GM12878 (cell line): Measurements from ENCODE around the gene MAML2. TPM values are rescaled to one million over a fixed set of nuclear protein-coding genes. Genes with fewer than 3 reads are reported as not detected.

Experiments
- BCL3 ChIP-seq: IDR thresholded peaks from 2 replicates; pipeline ENCODE4 v1.6.1; 2011; ENCODE audit warnings: borderline replicate concordance, low read depth, mild to moderate bottlenecking, moderate library complexity, low read length; ENCODE audit not compliant: insufficient read depth, poor library complexity, severe bottlenecking
- BCLAF1 ChIP-seq: fragments of 450-650 bp; IDR thresholded peaks from 2 replicates; pipeline ENCODE4 v1.6.1; 2017; ENCODE audit warnings: antibody characterized with exemption, mild to moderate bottlenecking, moderate library complexity
- CHD4 ChIP-seq: fragments of 200-600 bp; sonication (generic); IDR thresholded peaks from 2 replicates; pipeline ENCODE4 v1.6.1; 2016; ENCODE audit warnings: mild to moderate bottlenecking
- CREB1 ChIP-seq: IDR thresholded peaks from 2 replicates; pipeline ENCODE4 v1.6.1; 2012; ENCODE audit warnings: low read depth, mild to moderate bottlenecking, inconsistent platforms
- E2F8 ChIP-seq: fragments of 450-650 bp; IDR thresholded peaks from 2 replicates; pipeline ENCODE4 v1.6.1; 2018; ENCODE audit warnings: mild to moderate bottlenecking, low read depth, moderate library complexity; ENCODE audit not compliant: partially characterized antibody
- IRF3 ChIP-seq: fragments of 450-650 bp; IDR thresholded peaks from 2 replicates; pipeline ENCODE4 v1.6.1; 2014; ENCODE audit warnings: mild to moderate bottlenecking
- KAT2A ChIP-seq: conservative IDR thresholded peaks from 2 replicates; pipeline ENCODE4 v1.6.1; 2011; ENCODE audit warnings: low read depth, low read length; ENCODE audit not compliant: control insufficient read depth
- MEF2B ChIP-seq: fragments of 450-650 bp; IDR thresholded peaks from 2 replicates; pipeline ENCODE4 v1.6.1; 2018; ENCODE audit warnings: mild to moderate bottlenecking, moderate library complexity; ENCODE audit not compliant: partially characterized antibody, poor library complexity, severe bottlenecking
- NBN ChIP-seq: fragments of 450-650 bp; IDR thresholded peaks from 2 replicates; pipeline ENCODE4 v1.6.1; 2016
- NFIC ChIP-seq: IDR thresholded peaks from 2 replicates; pipeline ENCODE4 v1.6.1; 2012; ENCODE audit warnings: low read depth, mild to moderate bottlenecking, inconsistent platforms, low read length, moderate library complexity
- RB1 ChIP-seq: fragments of 450-650 bp; formaldehyde crosslinking; IDR thresholded peaks from 2 replicates; pipeline ENCODE4 v1.6.1; 2017; ENCODE audit warnings: mild to moderate bottlenecking, borderline replicate concordance
- RELA ChIP-seq: fragments of 450-650 bp; IDR thresholded peaks from 2 replicates; pipeline ENCODE4 v1.8.0; 2014; ENCODE audit warnings: borderline replicate concordance; ENCODE audit not compliant: partially characterized antibody
- RUNX3 ChIP-seq: IDR thresholded peaks from 2 replicates; pipeline ENCODE4 v1.6.1; 2012; ENCODE audit warnings: low read length, inconsistent platforms
- SRF ChIP-seq, 2 experiments: IDR thresholded peaks; 2 replicates each; pipeline ENCODE4 v1.6.1; 2011; ENCODE audit warnings: low read depth in 2 of 2, low read length in 2 of 2, mild to moderate bottlenecking in 1 of 2, moderate library complexity in 1 of 2
- USF1 ChIP-seq: IDR thresholded peaks from 2 replicates; pipeline ENCODE4 v1.6.1; 2011; ENCODE audit warnings: borderline replicate concordance, low read depth, mild to moderate bottlenecking, moderate library complexity, mixed read lengths, low read length; ENCODE audit not compliant: insufficient read depth; ENCODE audit errors: extremely low read length
- USF2 ChIP-seq: IDR thresholded peaks from 2 replicates; pipeline ENCODE4 v1.6.1; 2011; ENCODE audit warnings: low read depth, low read length, improper control_type of control experiment, borderline replicate concordance
- ZNF622 ChIP-seq: fragments of 450-650 bp; IDR thresholded peaks from 2 replicates; pipeline ENCODE4 v1.6.1; 2017; ENCODE audit warnings: mild to moderate bottlenecking, inconsistent platforms
- ZZZ3 ChIP-seq: IDR thresholded peaks from 2 replicates; pipeline ENCODE4 v1.6.1; 2011; ENCODE audit warnings: low read depth; ENCODE audit not compliant: control insufficient read depth, insufficient read length
- polyA plus RNA-seq, 11 experiments: library from polyadenylated mRNA; depleted of rRNA in 4 of 11; unstranded in 6 of 11; stranded (reverse) in 5 of 11; fragments of >200 nt; fragmentation: Nextera tagmentation in 4 of 11; fragmentation: Illumina TruSeq in 1 of 11; extraction: Ambion mirVana in 4 of 11; extraction: Trizol in 1 of 11; gene quantifications; 1 replicate in 1 of 11; 2 replicates in 10 of 11; pipeline versions ENCODE4 v1.2.1 to v1.2.3, GENCODE V29; 2011 to 2016; ENCODE audit warnings: inconsistent platforms in 2 of 11, missing spikeins in 2 of 11, low read depth in 1 of 11
- total RNA-seq, 4 experiments: library from RNA; depleted of rRNA in 3 of 4; stranded (reverse); fragments of >200 nt in 3 of 4; fragmentation: Illumina TruSeq in 1 of 4; extraction: Trizol in 1 of 4; gene quantifications; 2 replicates each; pipeline versions ENCODE4 v1.2.1 to v1.2.3, GENCODE V29; 2013 to 2021

Gene MAML2
- total and polyA plus RNA-seq, 10 of the 15 experiments (the other 5 are each of a cell fraction or from before 2014, with no cell fraction given) = 2.5 to 15.1 (median 12.0) TPM

- TF ChIP-seq E2F8 = no peak
- TF ChIP-seq ZNF622 = no peak
- TF ChIP-seq RELA = peak; percentile 95
- TF ChIP-seq USF2 = no peak
- TF ChIP-seq USF1 = no peak
- no peak for TF ChIP-seq MEF2B
- no peak for TF ChIP-seq KAT2A
- TF ChIP-seq BCLAF1 = no peak
- no peak for TF ChIP-seq IRF3
- TF ChIP-seq RB1 = peak; percentile 25; the same call in 1 of the 2 replicates
- no peak for TF ChIP-seq CHD4
- TF ChIP-seq NFIC = peak; percentile 47; the same call in 1 of the 2 replicates
- TF ChIP-seq RUNX3 = peak; percentile 66
- TF ChIP-seq SRF (IDR thresholded peaks at IDR 0.05; ENCODE audit: low read depth in 2 of 2, low read length in 2 of 2) = no peak
- peak; percentile 41; the same call in 1 of the 2 replicates for TF ChIP-seq NBN
- TF ChIP-seq BCL3 = peak; percentile 87
- TF ChIP-seq ZZZ3 = no peak
- TF ChIP-seq CREB1 = no peak; the same call in 1 of the 2 replicates
Observed at GRCh38 chr11:96342961-96343711, at the start of gene MAML2 (continued).
